GM12874 (cell line): ENCODE measurements around the gene ECM1.

Experiments used
- CTCF ChIP-seq: IDR thresholded peaks from 2 replicates; pipeline ENCODE4 v1.5.1; 2011; ENCODE audit warnings: low read depth, mild to moderate bottlenecking, control low read depth, low read length, moderate library complexity; ENCODE audit not compliant: insufficient read depth

ECM1 gene

GRCh38 chr1:150521196-150521968, 13.5 kb downstream of the ECM1 start:
- TF ChIP-seq CTCF, result no peak

GRCh38 chr1:150525348-150525747, 17.4 kb downstream of the ECM1 start:
- TF ChIP-seq CTCF, result no peak

- no peak for TF ChIP-seq CTCF
These were observed 20.3 kb downstream of the ECM1 start for GRCh38 chr1:150528196-150528595.

- TF ChIP-seq CTCF, result no peak
These were observed 21.1 kb downstream of the ECM1 start for GRCh38 chr1:150529017-150529416.

- TF ChIP-seq CTCF, result no peak
These were observed 22.7 kb downstream of the ECM1 start for GRCh38 chr1:150530491-150531159.

- no peak for TF ChIP-seq CTCF
These were observed 25.0 kb downstream of the ECM1 start for GRCh38 chr1:150532860-150533259.

GRCh38 chr1:150534002-150534401, 26.1 kb downstream of the ECM1 start:
- no peak for TF ChIP-seq CTCF
